Fibroblast of pulmonary artery (primary cell): ENCODE measurements around the gene GALNTL6.
A peak's percentile ranks its signal among the peaks of the same experiment; 100 is the strongest.
"Not testable (repeated sequence)": the region's sequence is repeated elsewhere in the genome, so short reads cannot be mapped to it uniquely, and the experiment has no call there.

Experiments
- DNase-seq: peaks from one replicate; pipeline ENCODE4 v3.0.0-alpha.2; 2010; ENCODE audit warnings: low read depth
- H3K4me3 ChIP-seq: replicated peaks from 2 replicates; pipeline ENCODE4 v1.5.1; 2011; ENCODE audit warnings: low read depth, mild to moderate bottlenecking, control low read depth, low read length, moderate library complexity
- CTCF ChIP-seq: IDR thresholded peaks from 2 replicates; pipeline ENCODE4 v1.5.1; 2011; ENCODE audit warnings: mild to moderate bottlenecking, control low read depth, low read length, inconsistent platforms; ENCODE audit errors: missing control alignments

GALNTL6 gene

GRCh38 chr4:173013232-173013930 is 1200.2 kb downstream of the GALNTL6 start:
- peak; percentile 57 for DNase-seq
- peak; percentile 59 for TF ChIP-seq CTCF
- no peak overlapping the region for H3K4me3 ChIP-seq

- TF ChIP-seq CTCF, result peak; percentile 52
- no peak overlapping the region for H3K4me3 ChIP-seq
- peak; percentile 68 for DNase-seq
Measured at GRCh38 chr4:173014113-173014558, 1200.9 kb downstream of the GALNTL6 start.

GRCh38 chr4:173014836-173015235 is 1201.6 kb downstream of the GALNTL6 start:
- DNase-seq, result no peak
- no peak overlapping the region for H3K4me3 ChIP-seq
- no peak for TF ChIP-seq CTCF

GRCh38 chr4:173017802-173018201 is 1204.6 kb downstream of the GALNTL6 start:
- no peak for TF ChIP-seq CTCF
- no peak for DNase-seq
- no peak overlapping the region for H3K4me3 ChIP-seq

GRCh38 chr4:173018446-173018845 is 1205.2 kb downstream of the GALNTL6 start:
- TF ChIP-seq CTCF, result no peak
- no peak for DNase-seq
- H3K4me3 ChIP-seq, result no peak overlapping the region

- no peak for TF ChIP-seq CTCF
- DNase-seq, result no peak
- no peak overlapping the region for H3K4me3 ChIP-seq
Measured at GRCh38 chr4:173019664-173020063, 1206.5 kb downstream of the GALNTL6 start.

- DNase-seq, H3K4me3 ChIP-seq: not testable (repeated sequence)
Measured at GRCh38 chr4:173021746-173022573, 1208.8 kb downstream of the GALNTL6 start.
